Measurements from ENCODE around the gene ORM2.

Gene ORM2

DNA sequence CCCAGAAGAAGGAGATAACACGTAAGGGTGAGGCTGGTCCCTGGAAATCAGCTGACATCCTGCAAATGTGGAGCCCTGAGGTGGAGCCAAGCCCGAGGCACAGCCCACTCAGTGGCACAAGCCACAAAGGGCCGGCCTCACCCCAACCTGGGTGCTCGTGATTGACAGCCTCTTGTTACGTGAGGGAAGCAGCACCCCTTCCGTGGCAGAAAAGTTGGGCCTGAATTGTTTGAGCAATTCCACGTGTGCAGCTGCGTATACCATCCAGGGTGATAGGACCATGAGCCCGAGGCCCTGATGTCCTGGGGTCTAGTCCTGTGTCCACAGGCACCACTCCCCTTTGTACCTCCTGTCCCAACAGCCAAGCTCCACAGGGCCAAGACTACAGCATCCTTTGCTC lies 4.8 kb downstream of the ORM2 start:
- peaks cover 47% of the 10 kb centered on the region for H3K36me3 ChIP-seq (ENCODE audit: insufficient read depth, insufficient read length, low read length)
- peaks cover 4% of the 10 kb centered on the region for H3K4me1 ChIP-seq (ENCODE audit: insufficient read depth, insufficient read length)
- H3K9me3 ChIP-seq (ENCODE audit: insufficient read depth, low read length): peaks cover 4% of the 10 kb centered on the region; the same call in 1 of the 2 replicates
- no peaks in the 10 kb centered on the region for H3K27me3 ChIP-seq (ENCODE audit: insufficient read depth, insufficient read length)
- no peak overlapping the region for H3K4me3 ChIP-seq (ENCODE audit: insufficient read length, low read depth)
- no peak overlapping the region for H3K9ac ChIP-seq (ENCODE audit: insufficient read length, low read depth)
- no peak for TF ChIP-seq SUZ12 (IDR thresholded peaks at IDR 0.05; ENCODE audit: extremely low read depth, insufficient read depth, insufficient read length)
- TF ChIP-seq ZNF274 (IDR thresholded peaks at IDR 0.05; ENCODE audit: low read depth, low read length): no peak
- no peak for TF ChIP-seq YY1 (IDR thresholded peaks at IDR 0.05; ENCODE audit: insufficient read depth, insufficient read length)
- DNase-seq (ENCODE audit: low read depth, low spot score): no peak

GRCh38 chr9:114335745-114336144 lies 6.1 kb downstream of the ORM2 start:
- no peak for DNase-seq (ENCODE audit: low read depth, low spot score)
- Histone ChIP-seq H3K4me3 (ENCODE audit: insufficient read length, low read depth) (no peak overlapping the region), H3K36me3 (ENCODE audit: insufficient read depth, insufficient read length, low read length) (peaks cover 58% of the 10 kb centered on the region), H3K9ac (ENCODE audit: insufficient read length, low read depth) (no peak overlapping the region), H3K27me3 (ENCODE audit: insufficient read depth, insufficient read length) (no peaks in the 10 kb centered on the region), H3K4me1 (ENCODE audit: insufficient read depth, insufficient read length) (peaks cover under 1% of the 10 kb centered on the region), H3K9me3 (ENCODE audit: insufficient read depth, low read length) (peaks cover 4% of the 10 kb centered on the region; the same call in 1 of the 2 replicates)
- TF ChIP-seq YY1 (IDR thresholded peaks at IDR 0.05; ENCODE audit: insufficient read depth, insufficient read length): no peak
- TF ChIP-seq SUZ12 (IDR thresholded peaks at IDR 0.05; ENCODE audit: extremely low read depth, insufficient read depth, insufficient read length): no peak
- TF ChIP-seq ZNF274 (IDR thresholded peaks at IDR 0.05; ENCODE audit: low read depth, low read length): no peak

- no peak for DNase-seq (ENCODE audit: low read depth, low spot score)
- Histone ChIP-seq H3K27me3 (ENCODE audit: insufficient read depth, insufficient read length) (no peaks in the 10 kb centered on the region), H3K4me3 (ENCODE audit: insufficient read length, low read depth) (no peak overlapping the region), H3K9ac (ENCODE audit: insufficient read length, low read depth) (no peak overlapping the region), H3K9me3 (ENCODE audit: insufficient read depth, low read length) (peaks cover 4% of the 10 kb centered on the region; the same call in 1 of the 2 replicates), H3K36me3 (ENCODE audit: insufficient read depth, insufficient read length, low read length) (peaks cover 62% of the 10 kb centered on the region), H3K4me1 (ENCODE audit: insufficient read depth, insufficient read length) (no peaks in the 10 kb centered on the region)
- no peak for TF ChIP-seq YY1 (IDR thresholded peaks at IDR 0.05; ENCODE audit: insufficient read depth, insufficient read length)
- no peak for TF ChIP-seq SUZ12 (IDR thresholded peaks at IDR 0.05; ENCODE audit: extremely low read depth, insufficient read depth, insufficient read length)
- TF ChIP-seq ZNF274 (IDR thresholded peaks at IDR 0.05; ENCODE audit: low read depth, low read length): no peak
Measured at GRCh38 chr9:114336157-114336556, 6.5 kb downstream of the ORM2 start.

GRCh38 chr9:114336699-114337395 lies 7.2 kb downstream of the ORM2 start:
- TF ChIP-seq SUZ12 (IDR thresholded peaks at IDR 0.05; ENCODE audit: extremely low read depth, insufficient read depth, insufficient read length) (no peak), ZNF274 (IDR thresholded peaks at IDR 0.05; ENCODE audit: low read depth, low read length) (no peak), YY1 (IDR thresholded peaks at IDR 0.05; ENCODE audit: insufficient read depth, insufficient read length) (no peak)
- no peak for DNase-seq (ENCODE audit: low read depth, low spot score)
- Histone ChIP-seq H3K4me3 (ENCODE audit: insufficient read length, low read depth) (no peak overlapping the region), H3K9ac (ENCODE audit: insufficient read length, low read depth) (no peak overlapping the region), H3K27me3 (ENCODE audit: insufficient read depth, insufficient read length) (no peaks in the 10 kb centered on the region), H3K9me3 (ENCODE audit: insufficient read depth, low read length) (peaks cover 4% of the 10 kb centered on the region; the same call in 1 of the 2 replicates), H3K36me3 (ENCODE audit: insufficient read depth, insufficient read length, low read length) (peaks cover 69% of the 10 kb centered on the region), H3K4me1 (ENCODE audit: insufficient read depth, insufficient read length) (no peaks in the 10 kb centered on the region)

- H3K27me3 ChIP-seq (ENCODE audit: insufficient read depth, insufficient read length): no peaks in the 10 kb centered on the region
- H3K4me1 ChIP-seq (ENCODE audit: insufficient read depth, insufficient read length): no peaks in the 10 kb centered on the region
- no peak overlapping the region for H3K9ac ChIP-seq (ENCODE audit: insufficient read length, low read depth)
- peaks cover 4% of the 10 kb centered on the region; the same call in 1 of the 2 replicates for H3K9me3 ChIP-seq (ENCODE audit: insufficient read depth, low read length)
- peaks cover 81% of the 10 kb centered on the region for H3K36me3 ChIP-seq (ENCODE audit: insufficient read depth, insufficient read length, low read length)
- DNase-seq (ENCODE audit: low read depth, low spot score): no peak
- TF ChIP-seq SUZ12 (IDR thresholded peaks at IDR 0.05; ENCODE audit: extremely low read depth, insufficient read depth, insufficient read length) (no peak), ZNF274 (IDR thresholded peaks at IDR 0.05; ENCODE audit: low read depth, low read length) (no peak), YY1 (IDR thresholded peaks at IDR 0.05; ENCODE audit: insufficient read depth, insufficient read length) (no peak)
- no peak overlapping the region for H3K4me3 ChIP-seq (ENCODE audit: insufficient read length, low read depth)
Measured at GRCh38 chr9:114338187-114338586, 8.5 kb downstream of the ORM2 start.

DNA sequence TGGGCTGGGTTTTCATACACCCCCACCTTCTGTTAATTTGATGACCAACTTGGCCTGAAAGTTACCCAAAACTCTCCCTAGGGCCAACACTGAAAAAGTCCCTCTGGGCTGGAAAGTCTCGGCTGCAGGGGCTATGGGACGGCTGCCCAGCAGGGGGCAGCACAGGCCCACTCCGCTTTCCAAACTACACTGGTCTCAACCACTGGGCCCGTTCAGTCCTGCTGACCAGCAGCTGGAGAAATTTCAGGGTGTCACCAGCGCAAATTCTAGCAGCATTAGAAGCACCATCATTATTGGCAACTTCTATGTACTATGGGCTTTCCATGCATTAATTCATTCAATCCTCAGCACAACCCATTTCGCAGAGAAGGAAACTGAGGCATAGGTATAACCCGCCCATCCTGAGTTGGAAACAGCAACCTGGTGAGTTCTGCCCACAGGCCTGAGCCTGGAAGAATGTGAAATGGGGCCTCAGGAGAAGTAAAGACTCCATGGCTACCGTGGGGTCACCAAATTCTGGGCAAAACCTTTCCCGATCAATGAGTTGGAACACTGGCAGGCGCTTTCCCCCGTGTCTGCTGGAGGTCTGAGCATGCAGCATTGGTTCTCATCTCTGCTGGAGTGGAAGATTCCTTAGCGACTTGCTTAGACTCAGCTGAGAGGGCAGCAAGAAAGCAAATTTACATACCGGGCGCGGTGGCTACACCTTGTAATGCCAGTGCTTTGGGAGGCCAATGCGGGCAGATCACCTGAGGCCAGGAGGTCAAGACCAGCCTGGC lies 9.7 kb downstream of the ORM2 start:
- H3K4me1 ChIP-seq (ENCODE audit: insufficient read depth, insufficient read length): no peaks in the 10 kb centered on the region

More for the DNA sequence above, 9.7 kb downstream of the ORM2 start:
- no peak for TF ChIP-seq ZNF274 (IDR thresholded peaks at IDR 0.05; ENCODE audit: low read depth, low read length)
- no peak for TF ChIP-seq SUZ12 (IDR thresholded peaks at IDR 0.05; ENCODE audit: extremely low read depth, insufficient read depth, insufficient read length)
- no peak for TF ChIP-seq YY1 (IDR thresholded peaks at IDR 0.05; ENCODE audit: insufficient read depth, insufficient read length)
- Histone ChIP-seq H3K9me3 (ENCODE audit: insufficient read depth, low read length) (peaks cover 3% of the 10 kb centered on the region; the same call in 1 of the 2 replicates), H3K36me3 (ENCODE audit: insufficient read depth, insufficient read length, low read length) (peaks cover 91% of the 10 kb centered on the region), H3K9ac (ENCODE audit: insufficient read length, low read depth) (no peak overlapping the region), H3K27me3 (ENCODE audit: insufficient read depth, insufficient read length) (no peaks in the 10 kb centered on the region), H3K4me3 (ENCODE audit: insufficient read length, low read depth) (no peak overlapping the region)
- peak; percentile 28 for DNase-seq (ENCODE audit: low read depth, low spot score)
